Fibroblast of pulmonary artery (primary cell): ENCODE data around the gene IL1RAPL2.
A peak's percentile ranks its signal among the peaks of the same experiment; 100 is the strongest.

Experiments used
- DNase-seq: peaks from one replicate; pipeline ENCODE4 v3.0.0-alpha.2; 2010; ENCODE audit warnings: low read depth
- H3K4me3 ChIP-seq: replicated peaks from 2 replicates; pipeline ENCODE4 v1.5.1; 2011; ENCODE audit warnings: low read depth, mild to moderate bottlenecking, control low read depth, low read length, moderate library complexity
- CTCF ChIP-seq: IDR thresholded peaks from 2 replicates; pipeline ENCODE4 v1.5.1; 2011; ENCODE audit warnings: mild to moderate bottlenecking, control low read depth, low read length, inconsistent platforms; ENCODE audit errors: missing control alignments

The IL1RAPL2 gene

GRCh38 chrX:104833401-104833800, 267.4 kb downstream of the IL1RAPL2 start:
- TF ChIP-seq CTCF: no peak

GRCh38 chrX:104842646-104843045, 276.6 kb downstream of the IL1RAPL2 start:
- no peak for TF ChIP-seq CTCF
- DNase-seq: no peak
- no peak overlapping the region for H3K4me3 ChIP-seq

More at GRCh38 chrX:104833401-104833800, 267.4 kb downstream of the IL1RAPL2 start:
- DNase-seq: no peak
- H3K4me3 ChIP-seq: no peak overlapping the region

- no peak for TF ChIP-seq CTCF
- DNase-seq: no peak
- no peak overlapping the region for H3K4me3 ChIP-seq
These were observed 286.2 kb downstream of the IL1RAPL2 start for GRCh38 chrX:104852241-104852640.

GRCh38 chrX:104854188-104854587, 288.2 kb downstream of the IL1RAPL2 start:
- no peak overlapping the region for H3K4me3 ChIP-seq
- DNase-seq: peak; percentile 2
- no peak for TF ChIP-seq CTCF

GRCh38 chrX:104854790-104855340, 288.9 kb downstream of the IL1RAPL2 start:
- DNase-seq: peak; percentile 0
- no peak for TF ChIP-seq CTCF
- H3K4me3 ChIP-seq: no peak overlapping the region

- DNase-seq: no peak
- no peak for TF ChIP-seq CTCF
- H3K4me3 ChIP-seq: no peak overlapping the region
These were observed 297.5 kb downstream of the IL1RAPL2 start for GRCh38 chrX:104863466-104863865.

- H3K4me3 ChIP-seq: no peak overlapping the region
- TF ChIP-seq CTCF: no peak
- DNase-seq: no peak
These were observed 298.3 kb downstream of the IL1RAPL2 start for GRCh38 chrX:104864296-104864695.
